Measurements from ENCODE around the gene ROPN1L. TPM values are rescaled to one million over a fixed set of nuclear protein-coding genes. Genes with fewer than 3 reads are reported as not detected.

Gene ROPN1L
- total RNA-seq, 1 donor from 2014 or later, result 1.9 TPM

DNA sequence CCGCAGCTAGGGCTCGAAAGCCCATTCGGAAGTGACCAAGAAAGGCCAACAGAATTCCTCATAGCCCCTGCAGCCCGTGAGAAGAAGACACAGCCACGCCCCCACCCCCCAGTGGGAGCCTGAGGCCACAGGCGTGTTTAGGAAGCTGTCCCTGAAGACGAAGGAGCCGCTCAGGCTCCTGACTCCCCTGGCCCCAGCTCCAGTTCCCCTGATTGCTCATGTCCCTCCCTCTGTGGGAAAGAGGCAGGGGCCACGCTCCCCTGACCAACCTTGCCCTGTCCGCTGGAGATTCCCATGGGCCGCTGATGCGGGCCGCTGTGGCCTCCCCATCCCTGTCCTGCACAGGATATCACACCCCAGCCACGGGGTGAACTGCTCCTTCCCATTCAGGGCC is 13.6 kb downstream of the ROPN1L start:
- ATAC-seq, result no peak
- intact Hi-C loops (cut with DNase I), result loop anchor here (5.0 kb wide), 1 partner anchor 172 kb away; no protein-coding TSS in a partner anchor
- TF ChIP-seq, protein P1, sequence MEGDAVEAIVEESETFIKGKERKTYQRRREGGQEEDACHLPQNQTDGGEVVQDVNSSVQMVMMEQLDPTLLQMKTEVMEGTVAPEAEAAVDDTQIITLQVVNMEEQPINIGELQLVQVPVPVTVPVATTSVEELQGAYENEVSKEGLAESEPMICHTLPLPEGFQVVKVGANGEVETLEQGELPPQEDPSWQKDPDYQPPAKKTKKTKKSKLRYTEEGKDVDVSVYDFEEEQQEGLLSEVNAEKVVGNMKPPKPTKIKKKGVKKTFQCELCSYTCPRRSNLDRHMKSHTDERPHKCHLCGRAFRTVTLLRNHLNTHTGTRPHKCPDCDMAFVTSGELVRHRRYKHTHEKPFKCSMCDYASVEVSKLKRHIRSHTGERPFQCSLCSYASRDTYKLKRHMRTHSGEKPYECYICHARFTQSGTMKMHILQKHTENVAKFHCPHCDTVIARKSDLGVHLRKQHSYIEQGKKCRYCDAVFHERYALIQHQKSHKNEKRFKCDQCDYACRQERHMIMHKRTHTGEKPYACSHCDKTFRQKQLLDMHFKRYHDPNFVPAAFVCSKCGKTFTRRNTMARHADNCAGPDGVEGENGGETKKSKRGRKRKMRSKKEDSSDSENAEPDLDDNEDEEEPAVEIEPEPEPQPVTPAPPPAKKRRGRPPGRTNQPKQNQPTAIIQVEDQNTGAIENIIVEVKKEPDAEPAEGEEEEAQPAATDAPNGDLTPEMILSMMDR (IDR thresholded peaks at IDR 0.05), result no peak

DNA sequence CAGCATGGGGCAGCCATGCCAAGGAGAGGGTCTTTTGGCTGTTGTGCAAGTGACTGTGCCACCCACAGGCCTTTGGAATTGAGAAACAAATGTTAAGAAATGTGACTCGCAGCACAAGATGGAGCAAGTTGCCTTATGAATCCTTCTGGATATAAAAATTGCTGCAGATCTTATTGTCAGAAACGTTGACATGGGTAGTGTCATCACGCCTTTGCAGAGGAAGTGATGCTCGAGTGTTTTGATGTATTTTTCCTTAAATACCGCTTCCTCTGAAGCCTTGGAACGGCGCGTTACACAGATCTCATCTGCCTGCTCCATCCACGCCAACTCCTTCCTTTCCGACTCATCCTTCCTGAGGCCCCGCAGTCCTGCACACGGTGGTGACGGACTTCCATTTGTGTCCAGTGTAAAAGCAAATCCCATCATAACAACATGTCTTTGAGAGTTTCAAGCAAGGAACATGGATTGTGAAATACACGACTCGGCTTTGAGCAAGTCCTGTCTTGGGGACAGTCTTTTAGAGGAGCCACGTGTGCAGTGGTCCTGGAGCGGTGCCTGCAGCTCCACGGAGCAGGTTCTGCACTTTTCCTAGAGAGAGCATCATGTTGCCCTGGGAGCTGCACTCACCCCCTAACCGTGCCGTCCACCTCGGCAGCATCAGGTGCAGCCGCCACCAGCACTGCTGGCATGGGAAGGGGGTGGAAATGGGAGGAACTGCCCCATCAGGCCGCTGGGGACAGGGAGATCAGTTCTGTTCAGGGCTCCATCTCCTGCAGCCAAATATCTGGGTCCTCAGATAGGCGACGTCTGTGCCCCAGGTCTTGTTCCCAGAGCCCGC is 15.1 kb downstream of the ROPN1L start:
- H3K4me1 ChIP-seq, result peaks cover 13% of the 10 kb centered on the region
- no peak for ATAC-seq
- H3K36me3 ChIP-seq, result no peaks in the 10 kb centered on the region
- no peaks in the 10 kb centered on the region for H3K27me3 ChIP-seq
- no peak overlapping the region for H3K27ac ChIP-seq
- no peak for DNase-seq
- TF ChIP-seq, protein P1 (IDR thresholded peaks at IDR 0.05), result no peak
- intact Hi-C loops (cut with DNase I), result loop anchor here (5.0 kb wide), 1 partner anchor 170 kb away; no protein-coding TSS in a partner anchor
- H3K4me3 ChIP-seq, result no peak overlapping the region
- H3K9me3 ChIP-seq, result no peaks in the 10 kb centered on the region

More for the DNA sequence above, 13.6 kb downstream of the ROPN1L start:
- Histone ChIP-seq H3K27me3 (no peaks in the 10 kb centered on the region), H3K4me1 (peaks cover 13% of the 10 kb centered on the region), H3K36me3 (no peaks in the 10 kb centered on the region), H3K4me3 (no peak overlapping the region), H3K27ac (no peak overlapping the region), H3K9me3 (no peaks in the 10 kb centered on the region)
- no peak for DNase-seq

DNA sequence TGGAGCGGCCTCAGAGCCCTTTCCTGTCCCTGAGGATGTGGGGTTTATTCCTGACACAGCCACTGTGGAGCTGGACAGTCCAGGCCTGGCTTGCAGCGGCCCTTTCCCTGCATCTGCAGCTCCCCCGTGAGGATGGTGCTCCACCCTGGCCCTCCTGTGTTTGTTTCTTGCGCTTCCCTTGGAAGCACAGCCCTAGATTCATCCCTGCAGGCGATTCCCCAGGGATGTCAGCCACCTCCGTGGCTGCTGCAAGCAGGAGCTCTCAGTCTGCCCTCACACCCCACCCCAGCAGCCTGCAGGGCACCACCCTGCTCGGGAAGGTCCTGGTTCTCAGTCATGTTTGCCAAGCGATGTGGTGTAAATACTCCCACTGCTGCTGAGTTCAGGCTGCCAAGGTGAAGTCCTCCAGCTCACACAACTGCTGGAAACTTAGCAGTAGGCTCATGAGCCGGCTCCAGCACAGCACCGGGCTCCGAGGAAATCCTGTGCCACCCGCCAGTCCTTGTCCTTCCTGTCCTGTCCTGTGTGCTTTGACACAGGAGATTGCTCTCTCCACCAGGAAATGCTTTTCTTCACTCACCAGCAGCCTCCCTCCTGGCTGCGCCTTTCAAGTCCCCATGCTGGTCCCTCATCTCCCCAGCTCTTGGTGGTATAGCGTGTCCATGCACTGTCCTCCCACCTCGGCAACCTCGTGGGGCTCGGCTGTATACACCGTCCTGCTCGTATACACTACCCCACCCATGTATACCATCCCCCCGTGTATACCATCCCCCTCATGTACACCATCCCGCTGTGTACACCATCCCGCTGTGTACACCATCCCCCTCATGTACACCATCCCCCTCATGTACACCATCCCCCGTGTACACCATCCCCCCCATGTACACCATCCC is 16.2 kb downstream of the ROPN1L start:
- Histone ChIP-seq H3K36me3 (no peaks in the 10 kb centered on the region), H3K9me3 (no peaks in the 10 kb centered on the region), H3K27ac (no peak overlapping the region), H3K27me3 (no peaks in the 10 kb centered on the region), H3K4me1 (peaks cover 13% of the 10 kb centered on the region), H3K4me3 (no peak overlapping the region)
- intact Hi-C loops (cut with DNase I), result loop anchor here (5.0 kb wide), 1 partner anchor 169 kb away; no protein-coding TSS in a partner anchor
- no peak for DNase-seq
- peak; percentile 62 for ATAC-seq
- TF ChIP-seq, protein P1 (IDR thresholded peaks at IDR 0.05), result peak; percentile 8

DNA sequence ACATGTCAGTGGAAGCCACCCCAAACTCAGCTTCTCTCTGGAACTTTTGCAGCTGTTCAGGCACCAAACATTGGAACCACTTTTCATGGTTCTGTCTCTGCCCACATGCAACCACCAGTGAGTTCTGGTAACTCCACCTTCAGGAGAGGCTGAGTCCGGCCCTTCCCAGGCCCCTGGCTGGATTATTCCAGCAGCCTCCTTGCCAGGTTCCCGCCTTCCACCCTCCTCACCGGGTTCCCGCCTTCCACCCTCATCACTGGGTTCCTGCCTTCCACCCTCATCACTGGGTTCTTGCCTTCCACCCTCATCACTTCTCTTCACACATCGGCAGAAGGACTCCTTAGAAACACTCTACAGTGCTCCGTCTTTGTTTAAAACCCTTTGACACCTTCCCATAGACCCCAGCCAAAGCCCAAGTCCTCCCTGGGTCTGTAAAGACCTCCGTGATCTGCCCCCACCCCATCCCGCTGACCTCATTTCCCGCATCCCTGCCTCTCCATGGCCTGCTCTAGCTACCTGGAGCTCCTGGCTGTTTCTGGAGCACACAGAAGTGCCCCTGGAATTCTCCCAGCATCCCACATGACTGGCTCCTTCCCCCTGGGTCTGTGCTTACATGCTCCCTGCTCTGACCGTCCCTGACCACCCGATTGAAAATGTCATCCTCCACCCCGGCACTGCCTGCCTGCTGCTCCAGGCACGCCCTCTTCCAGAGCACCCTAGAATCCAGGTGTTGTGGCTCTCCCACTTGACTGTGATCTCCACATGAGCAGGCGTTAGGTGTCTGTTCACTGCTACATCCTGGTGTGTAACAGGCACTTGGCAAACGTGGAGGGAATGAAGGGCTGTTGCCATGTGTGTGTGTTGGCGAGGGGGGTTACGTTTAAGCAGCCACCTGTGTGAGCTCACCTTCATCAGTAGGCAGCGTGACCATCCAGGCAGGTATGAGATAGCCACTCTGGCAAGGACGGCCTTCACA is 17.7 kb downstream of the ROPN1L start:
- no peaks in the 10 kb centered on the region for H3K9me3 ChIP-seq
- H3K36me3 ChIP-seq, result no peaks in the 10 kb centered on the region
- H3K27ac ChIP-seq, result no peak overlapping the region
- H3K4me3 ChIP-seq, result no peak overlapping the region
- intact Hi-C loops (cut with DNase I), result loop anchor here (5.0 kb wide), 1 partner anchor 168 kb away; no protein-coding TSS in a partner anchor
- H3K27me3 ChIP-seq, result no peaks in the 10 kb centered on the region
- ATAC-seq, result no peak
- H3K4me1 ChIP-seq, result peaks cover 13% of the 10 kb centered on the region
- TF ChIP-seq, protein P1 (IDR thresholded peaks at IDR 0.05), result no peak
- DNase-seq, result no peak

Measured in upper lobe of right lung (tissue), 1 donor.